Measurements from ENCODE around the gene KCNMA1. TPM values are rescaled to one million over a fixed set of nuclear protein-coding genes. Genes with fewer than 3 reads are reported as not detected.

Gene KCNMA1
- total and polyA plus RNA-seq, 2 donors (not counting 1 experiment from before 2014, with no cell fraction given): 0.82 to 3.1 TPM

- Histone ChIP-seq H3K9ac (ENCODE audit: low read length) (no peak overlapping the region), H3K36me3 (replicated peaks in 1 of 2; ENCODE audit: control extremely low read depth in 1 of 2, control insufficient read depth in 1 of 2, extremely low read depth in 1 of 2, insufficient read depth in 2 of 2, low read length in 1 of 2) (no peaks in the 10 kb centered on the region), H3K4me3 (ENCODE audit: control extremely low read depth in 1 of 5, extremely low read depth in 1 of 5, insufficient read depth in 1 of 5, low read depth in 2 of 5, low read length in 4 of 5) (no peak overlapping the region), H3K4me2 (replicated peaks; ENCODE audit: low read depth, low read length, poor library complexity, severe bottlenecking) (no peak overlapping the region), H3K4me1 (ENCODE audit: control insufficient read depth in 2 of 2, insufficient read depth in 2 of 2, low read length in 2 of 2) (no peaks in the 10 kb centered on the region), H3K27ac (ENCODE audit: low read length in 2 of 2) (no peak overlapping the region), H3K79me2 (ENCODE audit: control insufficient read depth, insufficient read depth, low read length) (no peaks in the 10 kb centered on the region), H4K20me1 (ENCODE audit: control insufficient read depth, insufficient read depth, low read length, poor library complexity, severe bottlenecking) (no peaks in the 10 kb centered on the region), H3K9me3 (ENCODE audit: control extremely low read depth in 1 of 3, control insufficient read depth in 2 of 3, insufficient read depth in 1 of 3, low read length in 2 of 3) (peaks cover 0 to 3% (median 0%) of the 10 kb centered on the region in 3 donors), H3K27me3 (replicated peaks in 1 of 4; ENCODE audit: control extremely low read depth in 1 of 4, control insufficient read depth in 3 of 4, insufficient read depth in 4 of 4, low read length in 3 of 4) (no peaks in the 10 kb centered on the region), H2AFZ (ENCODE audit: insufficient read depth, low read depth, low read length, poor library complexity, severe bottlenecking) (no peak overlapping the region)
- DNase-seq (no peak), ATAC-seq (ENCODE audit: low read depth) (no peak)
- no peak for TF ChIP-seq EZH2 (IDR thresholded peaks at IDR 0.05; ENCODE audit: borderline replicate concordance, insufficient read depth, low read depth, low read length, poor library complexity, severe bottlenecking)
- TF ChIP-seq CTCF (IDR thresholded peaks at IDR 0.05): no peak
- Mint-ChIP-seq H3K4me3 (no peak overlapping the region), H3K27ac (no peak overlapping the region), H3K4me1 (peaks cover 8% of the 10 kb centered on the region), H3K9me3 (ENCODE audit: insufficient read depth) (no peaks in the 10 kb centered on the region), H3K27me3 (peaks cover 15% of the 10 kb centered on the region)
- intact Hi-C loops (cut with micrococcal nuclease): no loop called here
- CTCF ChIA-PET: no interaction called here
- WGBS (ENCODE audit: insufficient coverage): 47% methylated on average over 5 of the region's 9 CpGs
- POLR2A ChIA-PET: no interaction called here
Observed at GRCh38 chr10:77223526-77224460, 413.8 kb downstream of the KCNMA1 start.

GRCh38 chr10:77220150-77220549 is 417.5 kb downstream of the KCNMA1 start:
- TF ChIP-seq EZH2 (IDR thresholded peaks at IDR 0.05; ENCODE audit: borderline replicate concordance, insufficient read depth, low read depth, low read length, poor library complexity, severe bottlenecking) (no peak), CTCF (IDR thresholded peaks at IDR 0.05) (no peak)
- H3K4me1 Mint-ChIP-seq: peaks cover 3% of the 10 kb centered on the region
- no peak overlapping the region for H3K4me3 ChIP-seq (ENCODE audit: control extremely low read depth in 1 of 5, extremely low read depth in 1 of 5, insufficient read depth in 1 of 5, low read depth in 2 of 5, low read length in 4 of 5)
- POLR2A ChIA-PET: no interaction called here
- intact Hi-C loops (cut with micrococcal nuclease): no loop called here
- no peak overlapping the region for H3K9ac ChIP-seq (ENCODE audit: low read length)
- no peaks in the 10 kb centered on the region for H3K9me3 Mint-ChIP-seq (ENCODE audit: insufficient read depth)
- no peaks in the 10 kb centered on the region for H3K27me3 ChIP-seq (replicated peaks in 1 of 4; ENCODE audit: control extremely low read depth in 1 of 4, control insufficient read depth in 3 of 4, insufficient read depth in 4 of 4, low read length in 3 of 4)
- ATAC-seq (ENCODE audit: low read depth) (no peak), DNase-seq (no peak)
- H3K27ac Mint-ChIP-seq: no peak overlapping the region
- no peak overlapping the region for H2AFZ ChIP-seq (ENCODE audit: insufficient read depth, low read depth, low read length, poor library complexity, severe bottlenecking)
- no peaks in the 10 kb centered on the region for H4K20me1 ChIP-seq (ENCODE audit: control insufficient read depth, insufficient read depth, low read length, poor library complexity, severe bottlenecking)
- H3K79me2 ChIP-seq (ENCODE audit: control insufficient read depth, insufficient read depth, low read length): no peaks in the 10 kb centered on the region
- no peak overlapping the region for H3K4me3 Mint-ChIP-seq
- H3K27me3 Mint-ChIP-seq: peaks cover 18% of the 10 kb centered on the region
- no peaks in the 10 kb centered on the region for H3K36me3 ChIP-seq (replicated peaks in 1 of 2; ENCODE audit: control extremely low read depth in 1 of 2, control insufficient read depth in 1 of 2, extremely low read depth in 1 of 2, insufficient read depth in 2 of 2, low read length in 1 of 2)
- no peak overlapping the region for H3K27ac ChIP-seq (ENCODE audit: low read length in 2 of 2)
- no peaks in the 10 kb centered on the region for H3K9me3 ChIP-seq (ENCODE audit: control extremely low read depth in 1 of 3, control insufficient read depth in 2 of 3, insufficient read depth in 1 of 3, low read length in 2 of 3)
- H3K4me1 ChIP-seq (ENCODE audit: control insufficient read depth in 2 of 2, insufficient read depth in 2 of 2, low read length in 2 of 2): no peaks in the 10 kb centered on the region
- no peak overlapping the region for H3K4me2 ChIP-seq (replicated peaks; ENCODE audit: low read depth, low read length, poor library complexity, severe bottlenecking)
- 77% methylated on average over 2 of the region's 2 CpGs for WGBS (ENCODE audit: insufficient coverage)
- CTCF ChIA-PET: no interaction called here

All from B cell (primary cell).